ENCODE measurements around the gene HMOX1.
"Not testable (repeated sequence)": the region's sequence is repeated elsewhere in the genome, so short reads cannot be mapped to it uniquely, and the experiment has no call there.

Gene HMOX1

GRCh38 chr22:35378621-35379020 lies 2.3 kb upstream of the HMOX1 start:
- no peak for DNase-seq (ENCODE audit: low read depth in 2 of 3, low spot score in 1 of 3)

GRCh38 chr22:35379146-35379993 lies 1.5 kb upstream of the HMOX1 start:
- no peak for DNase-seq (ENCODE audit: low read depth in 2 of 3, low spot score in 1 of 3)

GRCh38 chr22:35380013-35380412 lies 883 bp upstream of the HMOX1 start:
- DNase-seq (ENCODE audit: low read depth in 2 of 3, low spot score in 1 of 3): no peak

- no peak for DNase-seq (ENCODE audit: low read depth in 2 of 3, low spot score in 1 of 3)
Measured at GRCh38 chr22:35381424-35382009, 621 bp downstream of the HMOX1 start.

- no peak for DNase-seq (ENCODE audit: low read depth in 2 of 3, low spot score in 1 of 3)
Measured at GRCh38 chr22:35383679-35384071, 2.8 kb downstream of the HMOX1 start.

- no peak for DNase-seq (ENCODE audit: low read depth in 2 of 3, low spot score in 1 of 3)
Measured at GRCh38 chr22:35384527-35384926, 3.6 kb downstream of the HMOX1 start.

- no peak for DNase-seq (ENCODE audit: low read depth in 2 of 3, low spot score in 1 of 3)
Measured at GRCh38 chr22:35384975-35385588, 4.2 kb downstream of the HMOX1 start.

- no peak for DNase-seq (ENCODE audit: low read depth in 2 of 3, low spot score in 1 of 3)
Measured at GRCh38 chr22:35386670-35387288, 5.9 kb downstream of the HMOX1 start.

- no peak for DNase-seq (ENCODE audit: low read depth in 2 of 3, low spot score in 1 of 3)
Measured at GRCh38 chr22:35390933-35391332, 10.0 kb downstream of the HMOX1 start.

- no peak for DNase-seq (ENCODE audit: low read depth in 2 of 3, low spot score in 1 of 3)
Measured at GRCh38 chr22:35392357-35392756, 11.5 kb downstream of the HMOX1 start.

GRCh38 chr22:35393116-35394010 lies 12.5 kb downstream of the HMOX1 start:
- no peak for DNase-seq (ENCODE audit: low read depth in 2 of 3, low spot score in 1 of 3)

GRCh38 chr22:35394011-35394312 lies 13.1 kb downstream of the HMOX1 start:
- no peak for DNase-seq (ENCODE audit: low read depth in 2 of 3, low spot score in 1 of 3)

- no peak for DNase-seq (ENCODE audit: low read depth in 2 of 3, low spot score in 1 of 3)
Measured at GRCh38 chr22:35394810-35395563, 14.1 kb downstream of the HMOX1 start.

- DNase-seq (ENCODE audit: low read depth in 2 of 3, low spot score in 1 of 3): not testable (repeated sequence)
Measured at GRCh38 chr22:35396622-35397021, 15.7 kb downstream of the HMOX1 start.

- no peak for DNase-seq (ENCODE audit: low read depth in 2 of 3, low spot score in 1 of 3)
Measured at GRCh38 chr22:35397095-35397904, 16.4 kb downstream of the HMOX1 start.

- no peak for DNase-seq (ENCODE audit: low read depth in 2 of 3, low spot score in 1 of 3)
Measured at GRCh38 chr22:35398591-35398973, 17.7 kb downstream of the HMOX1 start.

GRCh38 chr22:35399114-35399677 lies 18.3 kb downstream of the HMOX1 start:
- DNase-seq (ENCODE audit: low read depth in 2 of 3, low spot score in 1 of 3): peak in 1 of 3 donors; percentile 13

- peak; percentile 96 to 97 (median 96) for DNase-seq (ENCODE audit: low read depth in 2 of 3, low spot score in 1 of 3)
Measured at GRCh38 chr22:35399678-35400500, 19.0 kb downstream of the HMOX1 start, which contains the start of gene MCM5. MCM5 (plus strand) TSS chr22:35400140; CDS start chr22:35400439, 299 bp downstream.

Data from stimulated activated CD4-positive, alpha-beta T cell treated with anti-CD3 and anti-CD28 coated beads, Interleukin-12 subunit alpha, Interleukin-12 subunit beta, amount 100 ng/mL, for 48 hours (primary cell).